ENCODE measurements around the gene XPO6.

The XPO6 gene

DNA sequence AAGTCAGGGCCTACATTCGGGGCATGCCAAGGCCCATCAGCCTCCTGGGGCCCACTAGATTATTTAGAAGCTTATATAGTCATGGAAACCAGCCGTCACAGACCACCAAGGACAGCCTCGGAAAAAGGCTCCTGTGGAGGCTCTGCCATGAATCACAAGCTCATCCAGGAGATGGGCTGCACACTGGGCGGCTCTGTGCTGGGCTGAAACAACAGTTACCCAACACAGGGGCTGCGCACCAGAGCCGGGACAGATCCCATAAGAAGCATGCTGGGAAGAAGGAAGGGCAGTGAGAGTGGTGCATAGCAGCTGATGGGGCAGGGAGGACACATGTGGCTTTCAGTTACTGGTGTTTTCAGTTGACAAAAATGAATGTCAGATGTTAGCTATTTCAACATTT lies 80.6 kb downstream of the XPO6 start:
- CTCF ChIA-PET: interaction anchor here (0.8 to 1.1 kb wide), 2 partner anchors 10 to 61 kb away, joined by 3 read pairs; no protein-coding TSS in a partner anchor
- no peak for TF ChIP-seq CTCF (conservative IDR thresholded peaks at IDR 0.05; ENCODE audit: low read depth)
- no peak overlapping the region for H3K27ac ChIP-seq
- POLR2A ChIA-PET (ENCODE audit: low non-redundant PET): no interaction called here
- no peak for DNase-seq (ENCODE audit: low spot score)

- no peak for TF ChIP-seq CTCF (conservative IDR thresholded peaks at IDR 0.05; ENCODE audit: low read depth)
- ChIA-PET CTCF (interaction anchor here (0.6 to 0.8 kb wide), 4 partner anchors 11 to 474 kb away, joined by 3 to 4 read pairs (median 3); no protein-coding TSS in a partner anchor), POLR2A (ENCODE audit: low non-redundant PET) (no interaction called here)
- no peak overlapping the region for H3K27ac ChIP-seq
- DNase-seq (ENCODE audit: low spot score): no peak
Measured at GRCh38 chr16:28130099-28131088, 81.4 kb downstream of the XPO6 start.

- DNase-seq (ENCODE audit: low spot score): no peak
- H3K27ac ChIP-seq: no peak overlapping the region; the same call in 1 of the 2 replicates
- ChIA-PET POLR2A (ENCODE audit: low non-redundant PET) (no interaction called here), CTCF (interaction anchor here (0.6 kb wide), 2 partner anchors 35 to 547 kb away, joined by 3 to 4 read pairs; no protein-coding TSS in a partner anchor)
- no peak for TF ChIP-seq CTCF (conservative IDR thresholded peaks at IDR 0.05; ENCODE audit: low read depth)
Measured at GRCh38 chr16:28126684-28127620, 84.8 kb downstream of the XPO6 start.

- H3K27ac ChIP-seq: peak overlapping the region; percentile 7; the same call in 1 of the 2 replicates
- TF ChIP-seq CTCF (conservative IDR thresholded peaks at IDR 0.05; ENCODE audit: low read depth): no peak
- ChIA-PET CTCF (no interaction called here), POLR2A (ENCODE audit: low non-redundant PET) (no interaction called here)
- no peak for DNase-seq (ENCODE audit: low spot score)
Measured at GRCh38 chr16:28125592-28125991, 86.2 kb downstream of the XPO6 start.

DNA sequence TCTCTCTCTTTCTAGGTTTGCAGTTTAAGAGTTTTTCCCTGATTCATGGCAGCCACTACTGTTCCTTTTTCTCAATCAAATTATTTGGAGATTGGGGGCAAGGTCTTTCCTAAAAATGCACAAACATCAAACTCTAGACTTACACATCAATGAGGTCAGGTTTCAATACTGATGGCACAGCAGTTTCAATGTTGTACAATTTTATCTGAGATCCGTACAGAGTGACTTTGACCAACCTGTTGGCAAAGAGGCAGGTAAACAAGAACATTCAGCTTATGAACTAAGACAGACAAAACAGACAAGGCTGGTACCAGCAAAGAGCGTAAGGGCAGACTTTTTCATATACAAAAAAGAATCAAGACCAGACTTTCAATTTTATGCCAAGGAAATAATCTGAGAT lies 90.2 kb downstream of the XPO6 start:
- ChIA-PET CTCF (no interaction called here), POLR2A (ENCODE audit: low non-redundant PET) (no interaction called here)
- no peak for DNase-seq (ENCODE audit: low spot score)
- no peak overlapping the region for H3K27ac ChIP-seq
- no peak for TF ChIP-seq CTCF (conservative IDR thresholded peaks at IDR 0.05; ENCODE audit: low read depth)

DNA sequence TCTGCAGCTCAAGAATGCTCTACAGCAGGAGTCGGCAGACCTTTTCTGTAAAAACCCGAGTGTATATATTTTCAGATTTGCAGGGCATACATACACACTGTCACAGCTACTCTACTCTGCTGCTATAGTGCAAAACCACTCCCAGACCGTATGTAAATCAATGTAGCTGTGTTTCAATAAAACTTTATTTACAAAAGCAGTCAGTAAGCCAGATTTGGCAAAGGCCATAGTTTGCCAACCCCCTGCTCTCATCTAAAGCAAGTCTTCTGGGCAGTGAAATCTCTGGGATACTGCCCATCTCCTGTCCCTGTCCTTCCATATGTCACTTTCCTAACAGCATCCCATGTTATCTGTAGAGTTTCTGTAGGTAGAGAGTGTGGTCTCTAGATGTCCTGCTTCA lies 91.0 kb downstream of the XPO6 start:
- CTCF ChIA-PET: no interaction called here

More for the DNA sequence above, 91.0 kb downstream of the XPO6 start:
- no peak overlapping the region for H3K27ac ChIP-seq
- no peak for TF ChIP-seq CTCF (conservative IDR thresholded peaks at IDR 0.05; ENCODE audit: low read depth)
- POLR2A ChIA-PET (ENCODE audit: low non-redundant PET): no interaction called here
- no peak for DNase-seq (ENCODE audit: low spot score)

Data from RWPE1 (cell line).